Measurements from ENCODE around the gene LRBA.

The LRBA gene

GRCh38 chr4:150215601-150216000 is 799.5 kb downstream of the LRBA start:
- DNase-seq (ENCODE audit: low spot score) = no peak
- in situ Hi-C loops (cut with MboI; ENCODE audit: low pct_unique_long_range_greater_than_20kb, low sequenced_read_pairs, unreplicated experiment) = loop anchor here (25.0 kb wide), 1 partner anchor 203 kb away; no protein-coding TSS in a partner anchor
- no peak for TF ChIP-seq CTCF (IDR thresholded peaks at IDR 0.05; ENCODE audit: extremely low read depth, insufficient read depth, missing control alignments)

All from GM13977 (cell line).